Measurements from ENCODE around the gene GPR78.

Gene GPR78

DNA sequence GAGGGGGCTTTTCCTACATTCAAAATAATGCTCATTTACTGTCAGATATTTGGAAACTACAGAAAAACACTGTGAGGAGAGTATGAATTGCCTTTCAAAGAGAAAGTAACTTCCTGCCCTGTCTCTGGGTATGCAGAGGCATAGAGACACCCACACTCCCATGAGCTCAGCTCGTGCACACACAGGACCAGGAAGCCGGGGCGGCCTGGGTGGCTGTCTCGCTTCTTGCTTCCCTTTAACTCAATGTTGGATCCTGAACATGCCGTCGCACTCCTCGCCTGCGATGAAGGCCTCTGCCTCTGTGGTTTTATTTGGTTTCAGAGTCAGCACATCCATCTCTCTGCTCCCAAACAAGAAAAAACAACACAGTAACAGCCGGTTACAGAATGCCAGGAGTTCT lies 40.1 kb upstream of the GPR78 start:
- Histone ChIP-seq H3K36me3 (ENCODE audit: insufficient read depth, low read length) (no peaks in the 10 kb centered on the region), H3K9ac (ENCODE audit: low read depth, low read length) (no peak overlapping the region)
- 94% methylated on average over 8 of the region's 9 CpGs for WGBS

DNA sequence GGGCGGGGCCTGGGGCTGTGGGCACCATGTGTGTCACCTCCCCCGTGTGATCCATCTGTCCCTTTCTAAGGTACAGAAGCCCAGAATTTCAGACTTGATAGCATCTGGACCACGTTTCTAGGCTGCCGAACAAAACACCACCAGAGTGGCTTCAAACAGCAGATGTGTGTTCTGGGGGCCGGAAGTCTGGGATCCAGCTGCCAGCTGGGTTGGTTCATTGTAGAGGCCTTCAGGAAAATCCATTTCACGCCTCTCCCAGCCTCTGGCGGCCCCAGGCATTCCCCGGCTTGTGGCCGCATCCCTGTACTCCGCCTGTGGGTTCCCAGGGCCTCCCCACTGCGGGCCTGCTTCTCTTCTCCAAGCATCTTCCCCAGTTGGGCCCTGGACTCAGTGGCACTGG lies 39.6 kb upstream of the GPR78 start:
- Histone ChIP-seq H3K4me1 (ENCODE audit: insufficient read depth, low read length) (0 out of 2 replicates have a peak, but pooled peaks cover 1% of the 10 kb centered on the region), H3K9me3 (ENCODE audit: insufficient read depth, low read depth, low read length) (no peaks in the 10 kb centered on the region), H3K36me3 (ENCODE audit: insufficient read depth, low read length) (no peaks in the 10 kb centered on the region), H3K9ac (ENCODE audit: low read depth, low read length) (no peak overlapping the region), H3K27me3 (ENCODE audit: insufficient read depth, low read length) (no peaks in the 10 kb centered on the region), H3K4me3 (ENCODE audit: low read length) (no peak overlapping the region), H3K27ac (ENCODE audit: low read depth, low read length) (no peak overlapping the region)
- 89% methylated on average over 11 of the region's 11 CpGs for WGBS

More for the DNA sequence above, 40.1 kb upstream of the GPR78 start:
- H3K27me3 ChIP-seq (ENCODE audit: insufficient read depth, low read length): no peaks in the 10 kb centered on the region
- no peaks in the 10 kb centered on the region for H3K9me3 ChIP-seq (ENCODE audit: insufficient read depth, low read depth, low read length)
- peaks cover under 1% of the 10 kb centered on the region; the same call in 1 of the 2 replicates for H3K4me1 ChIP-seq (ENCODE audit: insufficient read depth, low read length)
- no peak overlapping the region for H3K27ac ChIP-seq (ENCODE audit: low read depth, low read length)
- no peak overlapping the region for H3K4me3 ChIP-seq (ENCODE audit: low read length)

DNA sequence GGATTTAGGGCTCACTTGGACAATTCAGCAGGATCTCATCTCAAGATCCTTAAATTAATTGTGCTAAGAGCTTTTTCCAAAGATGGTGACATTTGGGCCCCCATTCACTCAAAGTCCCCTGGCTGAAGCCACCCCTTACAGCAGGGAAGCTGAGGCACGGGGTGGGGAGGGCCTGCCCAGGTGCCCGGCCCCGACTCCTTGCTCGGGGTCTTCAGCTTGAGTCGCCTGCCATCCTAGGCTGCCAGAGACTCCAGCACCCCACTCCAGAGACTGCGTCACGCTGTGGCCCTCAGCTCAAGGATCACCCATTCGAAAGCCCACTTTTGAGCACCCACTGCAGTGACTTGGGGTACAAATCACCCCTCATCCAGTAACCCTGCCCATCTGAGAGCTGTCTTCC lies 39.2 kb upstream of the GPR78 start:
- 91% methylated on average over 8 of the region's 8 CpGs for WGBS
- Histone ChIP-seq H3K9ac (ENCODE audit: low read depth, low read length) (no peak overlapping the region), H3K27me3 (ENCODE audit: insufficient read depth, low read length) (no peaks in the 10 kb centered on the region), H3K4me1 (ENCODE audit: insufficient read depth, low read length) (0 out of 2 replicates have a peak, but pooled peaks cover 4% of the 10 kb centered on the region), H3K9me3 (ENCODE audit: insufficient read depth, low read depth, low read length) (no peaks in the 10 kb centered on the region), H3K4me3 (ENCODE audit: low read length) (no peak overlapping the region), H3K27ac (ENCODE audit: low read depth, low read length) (no peak overlapping the region), H3K36me3 (ENCODE audit: insufficient read depth, low read length) (no peaks in the 10 kb centered on the region)

DNA sequence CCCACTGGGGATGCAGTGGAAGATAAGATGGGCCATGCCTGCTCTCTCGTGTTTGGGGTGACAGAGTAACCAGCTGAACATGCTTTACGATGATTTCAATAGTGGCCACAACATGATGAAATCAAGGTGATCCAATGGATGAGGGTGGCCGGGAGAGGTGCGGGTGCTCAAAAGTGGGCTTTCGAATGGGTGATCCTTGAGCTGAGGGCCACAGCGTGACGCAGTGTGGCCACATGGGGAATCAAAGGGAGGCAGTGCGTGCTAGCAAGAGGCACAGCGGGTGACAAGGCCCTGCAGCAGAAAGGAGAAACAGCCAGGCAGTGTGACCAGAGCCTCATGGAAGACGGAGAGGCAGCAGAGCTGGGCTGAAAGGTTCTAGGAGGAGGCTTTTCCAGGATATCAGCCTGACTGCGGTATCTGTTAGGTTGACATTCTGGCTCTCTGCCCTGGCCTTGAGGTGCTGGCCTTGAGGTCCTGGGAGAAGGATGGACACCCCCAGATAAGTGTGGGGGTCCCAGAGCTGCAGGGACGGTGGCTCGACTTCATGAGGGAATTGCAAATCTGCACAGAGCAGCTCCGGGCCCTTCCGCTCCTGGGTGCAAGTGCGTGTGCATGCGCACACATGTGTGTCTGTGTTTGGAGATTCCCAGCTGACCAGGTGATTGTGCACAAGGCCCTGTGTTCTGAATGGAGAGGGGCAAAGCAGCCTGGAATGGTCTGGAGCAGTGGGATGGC lies 38.0 kb upstream of the GPR78 start:
- H3K4me1 ChIP-seq (ENCODE audit: insufficient read depth, low read length): 0 out of 2 replicates have a peak, but pooled peaks cover 4% of the 10 kb centered on the region

DNA sequence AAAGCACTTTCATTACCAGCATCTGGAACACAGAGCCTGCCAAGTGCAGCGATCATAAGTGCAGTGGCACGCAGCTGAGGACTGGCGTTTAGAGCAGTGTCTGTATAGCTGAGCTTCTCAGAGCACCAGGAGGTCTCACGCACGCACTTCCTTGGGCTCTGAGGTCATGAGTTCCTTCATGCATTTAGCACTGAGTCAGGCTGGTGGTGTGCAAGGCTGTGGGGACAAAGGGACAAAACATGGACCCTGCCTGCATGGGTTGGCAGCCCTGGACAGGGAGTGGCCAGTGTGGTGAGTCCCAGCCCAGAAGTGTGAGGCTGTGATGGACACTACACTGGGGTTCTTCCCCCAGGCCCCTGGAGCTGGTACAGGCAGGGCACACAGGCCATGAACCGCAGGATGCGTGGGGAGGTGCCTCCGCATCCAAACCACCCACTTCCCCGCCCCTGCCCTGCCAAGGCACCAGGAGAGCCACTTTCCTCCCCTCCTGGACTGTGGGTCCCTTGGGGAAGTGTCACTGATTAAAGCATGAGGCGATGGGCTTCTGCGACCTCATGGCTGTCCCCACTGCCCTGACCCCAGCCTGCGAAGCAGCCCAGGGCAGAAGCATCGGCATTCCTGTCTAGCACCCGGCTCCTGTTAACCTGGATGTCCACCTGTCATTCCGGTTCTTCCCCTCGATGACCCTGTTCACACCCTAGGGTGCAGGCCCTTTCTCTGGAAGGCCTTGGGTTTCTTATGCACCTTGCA lies 37.2 kb upstream of the GPR78 start:
- Histone ChIP-seq H3K4me1 (ENCODE audit: insufficient read depth, low read length) (0 out of 2 replicates have a peak, but pooled peaks cover 8% of the 10 kb centered on the region), H3K36me3 (ENCODE audit: insufficient read depth, low read length) (no peaks in the 10 kb centered on the region), H3K9ac (ENCODE audit: low read depth, low read length) (no peak overlapping the region), H3K27me3 (ENCODE audit: insufficient read depth, low read length) (no peaks in the 10 kb centered on the region), H3K9me3 (ENCODE audit: insufficient read depth, low read depth, low read length) (no peaks in the 10 kb centered on the region), H3K4me3 (ENCODE audit: low read length) (no peak overlapping the region), H3K27ac (ENCODE audit: low read depth, low read length) (no peak overlapping the region)
- WGBS: 95% methylated on average over 16 of the region's 16 CpGs

More for the DNA sequence above, 38.0 kb upstream of the GPR78 start:
- Histone ChIP-seq H3K9me3 (ENCODE audit: insufficient read depth, low read depth, low read length) (no peaks in the 10 kb centered on the region), H3K27me3 (ENCODE audit: insufficient read depth, low read length) (no peaks in the 10 kb centered on the region), H3K4me3 (ENCODE audit: low read length) (no peak overlapping the region), H3K9ac (ENCODE audit: low read depth, low read length) (no peak overlapping the region), H3K27ac (ENCODE audit: low read depth, low read length) (no peak overlapping the region), H3K36me3 (ENCODE audit: insufficient read depth, low read length) (no peaks in the 10 kb centered on the region)
- 85% methylated on average over 17 of the region's 17 CpGs for WGBS

DNA sequence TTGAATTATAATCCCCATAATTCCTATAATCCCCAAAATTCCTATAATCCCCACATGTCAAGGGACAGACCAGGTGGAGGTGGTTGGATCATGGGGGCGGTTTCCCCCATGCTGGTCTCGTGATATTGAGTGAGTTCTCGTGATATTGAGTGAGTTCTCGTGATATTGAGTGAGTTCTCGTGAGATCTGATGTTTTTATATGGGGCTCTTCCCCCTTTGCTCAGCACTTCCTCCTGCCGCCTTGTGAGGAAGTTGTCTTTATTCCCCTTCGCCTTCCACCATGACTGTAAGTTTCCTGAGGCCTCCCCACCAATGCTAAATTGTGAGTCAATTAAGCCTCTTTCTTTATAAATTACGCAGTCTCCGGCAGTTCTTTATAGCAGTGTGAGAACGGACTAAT lies 36.6 kb upstream of the GPR78 start:
- Histone ChIP-seq H3K9me3 (ENCODE audit: insufficient read depth, low read depth, low read length) (no peaks in the 10 kb centered on the region), H3K36me3 (ENCODE audit: insufficient read depth, low read length) (no peaks in the 10 kb centered on the region), H3K27ac (ENCODE audit: low read depth, low read length) (no peak overlapping the region), H3K4me1 (ENCODE audit: insufficient read depth, low read length) (0 out of 2 replicates have a peak, but pooled peaks cover 8% of the 10 kb centered on the region), H3K9ac (ENCODE audit: low read depth, low read length) (no peak overlapping the region), H3K27me3 (ENCODE audit: insufficient read depth, low read length) (no peaks in the 10 kb centered on the region), H3K4me3 (ENCODE audit: low read length) (no peak overlapping the region)
- WGBS: 91% methylated on average over 10 of the region's 10 CpGs

DNA sequence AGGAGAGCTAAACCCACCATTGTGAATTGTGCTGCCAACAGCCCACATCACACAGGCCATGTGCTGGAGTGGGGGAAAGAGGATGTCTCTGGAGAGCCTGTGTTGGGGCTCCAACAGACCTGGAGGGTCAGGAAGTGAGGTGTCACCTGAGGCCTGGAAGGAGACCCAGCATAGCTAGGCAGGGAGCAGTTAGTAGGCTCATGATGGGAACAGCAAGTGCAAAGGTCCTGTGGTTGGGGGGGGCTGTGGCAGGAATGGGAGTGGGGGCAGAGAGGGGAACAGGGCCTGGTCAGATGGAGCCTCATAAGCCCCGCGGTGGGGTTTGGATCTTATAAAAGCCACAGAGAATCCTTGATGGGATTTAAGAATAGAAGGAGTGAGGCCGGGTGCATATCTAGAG lies 35.9 kb upstream of the GPR78 start:
- WGBS: 94% methylated on average over 3 of the region's 3 CpGs
- Histone ChIP-seq H3K9me3 (ENCODE audit: insufficient read depth, low read depth, low read length) (no peaks in the 10 kb centered on the region), H3K9ac (ENCODE audit: low read depth, low read length) (no peak overlapping the region), H3K4me1 (ENCODE audit: insufficient read depth, low read length) (0 out of 2 replicates have a peak, but pooled peaks cover 8% of the 10 kb centered on the region), H3K36me3 (ENCODE audit: insufficient read depth, low read length) (no peaks in the 10 kb centered on the region), H3K27ac (ENCODE audit: low read depth, low read length) (no peak overlapping the region), H3K27me3 (ENCODE audit: insufficient read depth, low read length) (no peaks in the 10 kb centered on the region), H3K4me3 (ENCODE audit: low read length) (no peak overlapping the region)

DNA sequence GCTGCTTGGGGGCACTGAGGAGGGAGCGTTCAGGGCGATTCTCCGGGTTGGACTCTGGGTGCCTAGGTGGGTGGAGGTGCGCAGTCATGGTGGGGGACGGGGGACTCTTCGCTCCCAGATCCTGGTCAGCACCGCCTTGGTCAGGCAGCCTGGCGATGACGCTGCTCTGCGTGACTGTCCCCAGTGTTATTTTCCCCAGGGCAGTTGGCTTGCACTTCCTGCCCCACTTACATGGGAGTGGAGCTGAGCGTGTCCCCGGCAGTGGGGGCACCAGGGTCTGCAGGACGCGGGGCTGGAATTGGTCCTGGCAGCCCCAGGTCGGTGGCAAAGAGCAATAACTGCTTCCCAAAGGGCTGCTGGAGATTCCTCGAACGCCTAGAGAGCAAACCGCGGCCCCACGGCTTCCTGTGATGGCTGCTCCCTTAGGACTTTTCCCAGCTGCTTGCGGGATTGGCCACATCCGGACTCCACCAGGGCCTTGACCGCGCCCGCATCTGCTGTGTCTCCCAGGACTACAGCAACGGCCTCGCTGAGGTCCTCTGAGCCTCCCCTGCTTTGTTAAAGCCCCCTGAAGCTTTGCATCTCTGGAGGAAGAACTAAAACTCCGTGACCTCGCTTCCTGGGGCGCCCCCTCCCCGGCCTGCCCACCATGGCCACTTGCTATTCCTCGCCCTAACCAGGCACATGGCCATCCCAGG lies 35.3 kb upstream of the GPR78 start:
- H3K9me3 ChIP-seq (ENCODE audit: insufficient read depth, low read depth, low read length): no peaks in the 10 kb centered on the region
- H3K27me3 ChIP-seq (ENCODE audit: insufficient read depth, low read length): no peaks in the 10 kb centered on the region
- H3K4me3 ChIP-seq (ENCODE audit: low read length): no peak overlapping the region
- no peak overlapping the region for H3K9ac ChIP-seq (ENCODE audit: low read depth, low read length)
- 0 out of 2 replicates have a peak, but pooled peaks cover 8% of the 10 kb centered on the region for H3K4me1 ChIP-seq (ENCODE audit: insufficient read depth, low read length)
- H3K27ac ChIP-seq (ENCODE audit: low read depth, low read length): no peak overlapping the region
- no peaks in the 10 kb centered on the region for H3K36me3 ChIP-seq (ENCODE audit: insufficient read depth, low read length)
- 89% methylated on average over 32 of the region's 32 CpGs for WGBS

DNA sequence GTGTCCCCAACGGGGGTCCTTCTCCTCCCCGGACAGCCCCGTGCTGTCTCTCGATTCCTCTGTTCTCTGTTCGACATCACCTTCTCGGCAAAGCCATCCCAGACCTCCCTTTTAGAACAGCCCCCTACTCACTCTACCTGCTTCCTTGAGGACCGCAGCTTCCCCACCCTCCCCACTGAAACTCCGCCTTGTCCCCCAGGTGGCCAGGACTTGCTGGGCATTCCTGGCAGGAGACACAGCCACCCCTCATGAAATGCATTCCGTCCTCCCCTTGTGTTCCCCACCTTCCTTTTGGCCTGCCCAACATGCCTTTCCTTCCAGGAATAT lies 34.8 kb upstream of the GPR78 start:
- Histone ChIP-seq H3K4me3 (ENCODE audit: low read length) (no peak overlapping the region), H3K4me1 (ENCODE audit: insufficient read depth, low read length) (0 out of 2 replicates have a peak, but pooled peaks cover 8% of the 10 kb centered on the region), H3K27ac (ENCODE audit: low read depth, low read length) (no peak overlapping the region), H3K36me3 (ENCODE audit: insufficient read depth, low read length) (no peaks in the 10 kb centered on the region), H3K27me3 (ENCODE audit: insufficient read depth, low read length) (no peaks in the 10 kb centered on the region), H3K9me3 (ENCODE audit: insufficient read depth, low read depth, low read length) (no peaks in the 10 kb centered on the region), H3K9ac (ENCODE audit: low read depth, low read length) (no peak overlapping the region)
- WGBS: 82% methylated on average over 9 of the region's 9 CpGs

DNA sequence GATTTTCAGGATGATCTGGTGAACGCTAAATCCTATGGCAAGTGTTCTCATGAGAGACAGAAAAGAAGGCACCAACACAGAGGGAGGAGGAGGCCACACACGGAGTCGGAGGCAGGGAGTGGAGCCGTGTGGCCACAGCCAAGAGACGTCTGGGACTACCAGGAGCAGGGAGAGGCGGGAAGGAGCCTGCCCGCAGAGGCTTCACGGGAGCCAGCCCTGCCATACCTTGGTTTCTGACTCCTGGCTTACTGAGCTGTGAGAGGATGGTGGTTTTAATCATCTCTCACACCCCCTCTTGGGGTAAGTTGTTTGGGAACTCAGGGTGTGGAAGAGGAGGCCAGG lies 33.5 kb upstream of the GPR78 start:
- Histone ChIP-seq H3K36me3 (ENCODE audit: insufficient read depth, low read length) (no peaks in the 10 kb centered on the region), H3K4me3 (ENCODE audit: low read length) (no peak overlapping the region), H3K27me3 (ENCODE audit: insufficient read depth, low read length) (no peaks in the 10 kb centered on the region), H3K4me1 (ENCODE audit: insufficient read depth, low read length) (0 out of 2 replicates have a peak, but pooled peaks cover 8% of the 10 kb centered on the region), H3K9me3 (ENCODE audit: insufficient read depth, low read depth, low read length) (no peaks in the 10 kb centered on the region), H3K27ac (ENCODE audit: low read depth, low read length) (no peak overlapping the region), H3K9ac (ENCODE audit: low read depth, low read length) (no peak overlapping the region)
- 92% methylated on average over 6 of the region's 8 CpGs for WGBS
